VCaP (cell line): ENCODE data around the gene USP25.

Experiments
- H3K27ac ChIP-seq: fragments of 450-650 bp; 2 replicates; pipeline ENCODE4 v1.5.1; 2017
- TF ChIP-seq, protein P1 (sequence below): fragments of 450-650 bp; conservative IDR thresholded peaks from 2 replicates; pipeline ENCODE4 v1.5.1; 2017; ENCODE audit warnings: mild to moderate bottlenecking, moderate library complexity

Gene USP25

DNA sequence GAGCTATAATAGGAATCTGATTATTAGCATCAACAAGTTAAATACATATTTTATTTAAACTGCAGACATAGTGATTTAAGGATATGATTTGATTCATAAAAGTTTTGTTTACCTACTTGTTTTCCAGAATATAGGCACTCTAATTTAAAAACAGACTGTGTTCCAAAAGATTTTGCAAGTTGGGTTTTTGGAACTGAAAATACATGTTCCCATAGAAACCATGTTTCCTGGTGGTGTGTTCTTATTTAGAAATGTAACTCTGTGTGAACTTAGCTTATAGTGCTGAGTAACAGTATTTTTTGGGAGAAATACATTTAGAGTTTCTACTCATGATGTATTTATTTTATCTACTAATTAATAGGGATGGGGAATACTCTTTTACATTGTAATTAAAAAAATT, 21.8 kb downstream of the USP25 start:
- TF ChIP-seq, protein P1, sequence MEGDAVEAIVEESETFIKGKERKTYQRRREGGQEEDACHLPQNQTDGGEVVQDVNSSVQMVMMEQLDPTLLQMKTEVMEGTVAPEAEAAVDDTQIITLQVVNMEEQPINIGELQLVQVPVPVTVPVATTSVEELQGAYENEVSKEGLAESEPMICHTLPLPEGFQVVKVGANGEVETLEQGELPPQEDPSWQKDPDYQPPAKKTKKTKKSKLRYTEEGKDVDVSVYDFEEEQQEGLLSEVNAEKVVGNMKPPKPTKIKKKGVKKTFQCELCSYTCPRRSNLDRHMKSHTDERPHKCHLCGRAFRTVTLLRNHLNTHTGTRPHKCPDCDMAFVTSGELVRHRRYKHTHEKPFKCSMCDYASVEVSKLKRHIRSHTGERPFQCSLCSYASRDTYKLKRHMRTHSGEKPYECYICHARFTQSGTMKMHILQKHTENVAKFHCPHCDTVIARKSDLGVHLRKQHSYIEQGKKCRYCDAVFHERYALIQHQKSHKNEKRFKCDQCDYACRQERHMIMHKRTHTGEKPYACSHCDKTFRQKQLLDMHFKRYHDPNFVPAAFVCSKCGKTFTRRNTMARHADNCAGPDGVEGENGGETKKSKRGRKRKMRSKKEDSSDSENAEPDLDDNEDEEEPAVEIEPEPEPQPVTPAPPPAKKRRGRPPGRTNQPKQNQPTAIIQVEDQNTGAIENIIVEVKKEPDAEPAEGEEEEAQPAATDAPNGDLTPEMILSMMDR: no peak
- peak overlapping the region; percentile 11; the same call in 1 of the 2 replicates for H3K27ac ChIP-seq

DNA sequence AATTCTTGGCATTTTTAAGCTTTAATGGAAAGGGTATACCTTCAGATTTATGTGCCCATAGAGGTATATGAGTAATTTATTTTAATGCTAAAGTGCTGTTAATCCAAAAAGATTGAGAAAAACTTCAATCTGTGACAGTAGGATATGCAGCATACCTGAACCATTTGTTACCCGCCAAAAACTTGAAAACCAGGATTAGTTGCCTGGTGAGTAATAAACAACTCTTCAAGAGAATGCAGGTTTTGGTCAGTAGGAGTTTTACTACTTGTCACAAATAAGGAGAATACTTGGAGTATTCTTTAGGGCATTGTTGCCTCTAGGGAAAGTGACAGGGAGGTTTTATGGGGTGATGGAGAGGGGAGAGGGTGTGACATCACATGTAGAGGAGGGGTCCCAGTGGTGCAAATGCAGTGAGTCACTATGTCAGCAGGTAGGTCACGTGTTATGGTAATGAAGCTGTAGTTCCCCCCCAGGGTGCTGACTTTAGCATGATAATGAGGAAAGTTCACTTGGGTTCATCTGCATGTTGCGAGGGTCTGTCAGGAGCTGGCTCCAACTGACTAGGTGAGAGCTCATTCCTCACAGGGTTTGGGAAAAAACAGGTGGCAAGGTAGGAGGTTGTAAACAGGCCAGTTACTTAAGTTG, 23.1 kb downstream of the USP25 start:
- TF ChIP-seq, protein P1: no peak
- H3K27ac ChIP-seq: no peak overlapping the region

DNA sequence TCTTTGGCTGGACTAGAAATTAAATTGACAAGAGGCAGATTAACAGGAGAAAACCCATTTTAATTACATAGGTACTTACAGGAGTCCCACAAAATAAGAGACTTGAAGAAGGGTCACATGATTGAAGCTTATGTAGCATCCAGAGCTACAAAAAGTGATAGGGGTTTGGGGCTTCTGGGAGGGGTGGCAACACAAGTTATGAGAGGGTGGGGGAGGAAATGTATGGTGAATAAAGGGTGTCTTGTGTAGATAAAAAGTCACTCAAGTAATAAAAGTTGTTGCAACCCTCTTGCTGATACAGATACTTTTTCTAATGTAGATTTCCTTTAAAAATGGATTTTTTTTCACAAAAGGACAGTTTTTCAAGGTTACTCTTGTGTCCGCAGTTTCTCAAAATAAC, 24.0 kb downstream of the USP25 start:
- no peak overlapping the region for H3K27ac ChIP-seq
- TF ChIP-seq, protein P1: no peak

DNA sequence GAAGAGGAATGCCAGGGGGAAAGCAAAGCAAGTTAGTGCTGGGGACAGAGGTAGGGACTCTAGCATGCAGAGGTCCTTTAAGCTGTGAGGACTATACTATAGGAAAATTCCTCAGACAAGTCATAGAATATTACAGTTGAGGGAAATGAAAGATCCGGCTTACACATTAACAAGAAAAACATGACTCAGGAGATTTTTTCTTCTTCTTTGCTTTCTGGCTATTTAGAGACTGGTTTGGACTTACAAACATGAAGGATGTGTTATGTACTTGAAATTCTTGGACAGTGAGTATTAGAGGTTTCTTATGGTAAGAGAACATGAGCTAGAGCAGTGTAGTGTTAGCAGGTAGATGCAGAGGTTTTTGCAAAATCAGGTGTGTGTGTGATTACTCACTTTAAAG, 24.9 kb downstream of the USP25 start:
- TF ChIP-seq, protein P1: no peak

DNA sequence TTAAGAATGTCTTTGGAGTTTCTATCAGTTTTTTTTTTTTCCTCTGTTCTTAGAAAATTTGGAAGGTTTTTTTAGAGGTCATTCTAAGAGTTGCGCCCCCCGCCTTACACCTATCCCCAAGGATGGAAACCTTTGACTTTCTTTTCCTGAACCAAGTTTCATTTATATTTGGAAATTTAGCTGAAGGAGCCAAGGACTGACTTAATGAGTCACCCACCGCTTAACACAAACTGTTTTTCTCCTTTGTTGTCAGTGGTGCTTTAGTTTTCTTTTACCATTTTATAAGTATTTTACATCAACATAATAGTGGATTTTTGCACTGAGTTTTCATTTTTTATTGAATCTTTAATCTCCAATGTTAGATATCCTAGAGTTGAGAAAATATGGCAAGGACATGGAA, 25.3 kb downstream of the USP25 start:
- TF ChIP-seq, protein P1: no peak
- H3K27ac ChIP-seq: no peak overlapping the region

More for the DNA sequence above, 24.9 kb downstream of the USP25 start:
- no peak overlapping the region for H3K27ac ChIP-seq

DNA sequence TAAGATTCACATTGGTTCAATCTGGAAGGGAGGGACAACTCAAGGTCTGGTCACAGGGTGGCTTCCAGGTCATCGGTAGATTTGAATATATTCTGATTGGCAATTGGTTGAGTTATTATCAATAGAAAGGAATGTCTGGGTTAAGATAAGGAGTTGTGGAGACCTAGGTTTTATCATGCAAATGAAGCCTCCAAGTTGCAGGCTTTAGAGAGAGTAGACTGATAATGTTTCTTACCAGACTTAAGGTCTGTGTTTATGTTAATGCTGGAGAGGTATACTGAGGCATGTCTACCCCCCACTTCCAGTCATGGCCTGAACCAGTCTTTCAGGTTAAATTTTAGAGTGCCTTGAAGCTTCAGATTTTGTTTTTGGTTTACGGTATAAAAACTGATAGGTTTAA, 29.7 kb downstream of the USP25 start:
- H3K27ac ChIP-seq: peak overlapping the region; percentile 24
- TF ChIP-seq, protein P1: no peak

DNA sequence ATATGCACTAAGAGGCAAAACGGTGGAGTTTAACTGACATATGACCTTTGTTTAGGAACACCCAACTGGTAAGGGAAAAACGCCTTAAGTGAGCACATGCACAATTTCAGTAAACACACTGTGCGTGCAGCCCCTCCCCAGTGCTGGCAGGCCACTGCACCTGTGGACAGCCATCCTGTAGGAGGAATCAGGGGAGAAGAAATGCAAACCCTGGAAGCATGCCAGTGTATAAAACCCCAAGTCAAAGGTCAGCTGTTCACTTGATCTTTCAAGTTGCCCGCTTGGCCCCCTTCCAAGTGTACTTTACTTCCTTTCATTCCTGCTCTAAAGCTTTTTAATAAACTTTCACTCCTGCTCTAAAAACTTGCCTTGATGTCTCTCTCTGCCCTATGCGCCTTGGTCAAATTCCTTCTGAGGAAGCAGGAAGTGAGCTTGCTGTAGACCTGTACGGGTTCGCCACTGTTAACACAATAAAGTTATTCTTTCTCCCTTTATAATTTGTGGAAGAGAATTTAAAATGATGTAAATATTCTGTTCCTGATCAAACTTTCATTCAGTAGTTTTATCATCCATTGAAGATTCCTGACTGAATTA, 31.8 kb downstream of the USP25 start:
- no peak overlapping the region for H3K27ac ChIP-seq
- TF ChIP-seq, protein P1: no peak
